Measurements from ENCODE around the gene MED22. TPM values are rescaled to one million over a fixed set of nuclear protein-coding genes. Genes with fewer than 3 reads are reported as not detected.

MED22 gene
- total and polyA plus RNA-seq, 10 donors: 13.3 to 33.7 (median 28.3) TPM

- intact Hi-C loops (cut with DNase I; ENCODE audit: low total_unique reads): no loop called here
- peaks cover 2 to 72% (median 46%) of the 10 kb centered on the region in 6 donors for H3K36me3 ChIP-seq
- no peak for DNase-seq
Measured at GRCh38 chr9:133355881-133356357, 8.0 kb upstream of the MED22 start.

GRCh38 chr9:133354766-133355165, 6.8 kb upstream of the MED22 start:
- no peak overlapping the region for H3K27ac ChIP-seq
- peaks cover 8 to 72% (median 46%) of the 10 kb centered on the region in 6 donors for H3K36me3 ChIP-seq
- DNase-seq: no peak
- H3K4me1 ChIP-seq: peaks cover 21 to 90% (median 53%) of the 10 kb centered on the region in 6 donors
- intact Hi-C loops (cut with DNase I; ENCODE audit: low total_unique reads): no loop called here
- WGBS, 5 donors: 78 to 93% (median 88%) methylated on average over 5 to 7 of the region's 7 CpGs
- H3K4me3 ChIP-seq: peak overlapping the region in 1 of 8 donors; percentile 94
- TF ChIP-seq POLR2A (IDR thresholded peaks at IDR 0.05) (no peak), POLR2AphosphoS5 (IDR thresholded peaks at IDR 0.05) (peak in 1 of 3 donors; percentile 26)
- no peaks in the 10 kb centered on the region for H3K9me3 ChIP-seq
- no peaks in the 10 kb centered on the region for H3K27me3 ChIP-seq (replicated peaks in 1 of 7)

More at GRCh38 chr9:133355881-133356357, 8.0 kb upstream of the MED22 start:
- Histone ChIP-seq H3K27me3 (replicated peaks in 1 of 7) (no peaks in the 10 kb centered on the region), H3K4me3 (peak overlapping the region; percentile 77 to 96 (median 84)), H3K4me1 (peaks cover 20 to 90% (median 51%) of the 10 kb centered on the region in 6 donors), H3K27ac (peak overlapping the region; percentile 61 to 91 (median 84)), H3K9me3 (no peaks in the 10 kb centered on the region)
- no peak for TF ChIP-seq POLR2AphosphoS5 (IDR thresholded peaks at IDR 0.05)
- TF ChIP-seq POLR2A (IDR thresholded peaks at IDR 0.05): no peak
- no peak for TF ChIP-seq CTCF (IDR thresholded peaks at IDR 0.05 in 8 of 11, conservative IDR thresholded peaks at IDR 0.05 in 3 of 11)
- 0 to 1% (median 0%) methylated on average over 15 to 31 of the region's 31 CpGs for whole genome bisulfite sequencing, 5 donors

GRCh38 chr9:133353548-133353947, 5.6 kb upstream of the MED22 start:
- intact Hi-C loops (cut with DNase I; ENCODE audit: low total_unique reads): no loop called here
- H3K36me3 ChIP-seq: peaks cover 8 to 69% (median 50%) of the 10 kb centered on the region in 6 donors

GRCh38 chr9:133352635-133353340, 4.9 kb upstream of the MED22 start:
- DNase-seq: no peak
- H3K4me1 ChIP-seq: peaks cover 30 to 86% (median 52%) of the 10 kb centered on the region in 6 donors
- H3K36me3 ChIP-seq: peaks cover 8 to 62% (median 50%) of the 10 kb centered on the region in 6 donors
- peak in 2 of 3 donors; percentile 1 to 38 for TF ChIP-seq POLR2AphosphoS5 (IDR thresholded peaks at IDR 0.05)
- TF ChIP-seq POLR2A (IDR thresholded peaks at IDR 0.05): no peak
- no peaks in the 10 kb centered on the region for H3K9me3 ChIP-seq
- WGBS, 5 donors: 68 to 83% (median 77%) methylated on average over 8 of the region's 8 CpGs
- no peak overlapping the region for H3K4me3 ChIP-seq
- no peaks in the 10 kb centered on the region for H3K27me3 ChIP-seq (replicated peaks in 1 of 7)
- H3K27ac ChIP-seq: no peak overlapping the region
- intact Hi-C loops (cut with DNase I; ENCODE audit: low total_unique reads): no loop called here

More at GRCh38 chr9:133353548-133353947, 5.6 kb upstream of the MED22 start:
- Histone ChIP-seq H3K4me1 (peaks cover 30 to 90% (median 58%) of the 10 kb centered on the region in 6 donors), H3K27ac (no peak overlapping the region), H3K4me3 (no peak overlapping the region), H3K9me3 (no peaks in the 10 kb centered on the region), H3K27me3 (replicated peaks in 1 of 7) (no peaks in the 10 kb centered on the region)
- no peak for DNase-seq
- 78 to 96% (median 87%) methylated on average over 5 of the region's 5 CpGs for WGBS, 5 donors
- TF ChIP-seq CTCF (IDR thresholded peaks at IDR 0.05 in 8 of 11, conservative IDR thresholded peaks at IDR 0.05 in 3 of 11): no peak
- peak; percentile 18 to 57 (median 20) for TF ChIP-seq POLR2AphosphoS5 (IDR thresholded peaks at IDR 0.05)

Data from spleen (tissue), 11 donors.